HG02870 (cell line): ENCODE measurements around the gene API5.
"Not testable (repeated sequence)": the region's sequence is repeated elsewhere in the genome, so short reads cannot be mapped to it uniquely, and the experiment has no call there.

Experiments used
- ATAC-seq: cut with Tn5 transposase; IDR thresholded peaks from one replicate; pipeline ENCODE4 v1.9.1; 2021; ENCODE audit warnings: mild to moderate bottlenecking, moderate library complexity; ENCODE audit not compliant: unreplicated experiment

API5 gene

GRCh38 chr11:43311791-43312607, at the start of gene API5:
TSS of gene API5 (plus strand) at chr11:43311996. CDS start at chr11:43312128, 132 bp downstream.
- ATAC-seq: peak; percentile 94

- no peak for ATAC-seq
These were observed 43.8 kb upstream of the API5 start for GRCh38 chr11:43267856-43268580.

- no peak for ATAC-seq
These were observed 43.0 kb upstream of the API5 start for GRCh38 chr11:43268786-43269185.

GRCh38 chr11:43269254-43269918, 42.4 kb upstream of the API5 start:
- no peak for ATAC-seq

- ATAC-seq: no peak
These were observed 41.3 kb upstream of the API5 start for GRCh38 chr11:43270468-43270867.

- ATAC-seq: no peak
These were observed 33.4 kb upstream of the API5 start for GRCh38 chr11:43278193-43278956.

GRCh38 chr11:43282607-43283440, 29.0 kb upstream of the API5 start:
- ATAC-seq: peak; percentile 80

- ATAC-seq: no peak
These were observed 26.0 kb upstream of the API5 start for GRCh38 chr11:43285826-43286225.

- ATAC-seq: no peak
These were observed 22.4 kb upstream of the API5 start for GRCh38 chr11:43289368-43289767.

- no peak for ATAC-seq
These were observed 13.4 kb upstream of the API5 start for GRCh38 chr11:43298397-43298796.

- no peak for ATAC-seq
These were observed 4.2 kb downstream of the API5 start for GRCh38 chr11:43315966-43316365.

- ATAC-seq: peak; percentile 34
These were observed 4.7 kb downstream of the API5 start for GRCh38 chr11:43316451-43316850.

GRCh38 chr11:43327987-43328386, 16.2 kb downstream of the API5 start:
- no peak for ATAC-seq

- ATAC-seq: no peak
These were observed 16.7 kb downstream of the API5 start for GRCh38 chr11:43328482-43328881.

GRCh38 chr11:43341159-43341558, 29.4 kb downstream of the API5 start:
- no peak for ATAC-seq

GRCh38 chr11:43351426-43351825, 39.6 kb downstream of the API5 start:
- ATAC-seq: not testable (repeated sequence)

- no peak for ATAC-seq
These were observed 42.5 kb downstream of the API5 start for GRCh38 chr11:43354311-43354710.

- no peak for ATAC-seq
These were observed 44.5 kb downstream of the API5 start for GRCh38 chr11:43356336-43356735.

- ATAC-seq: no peak
These were observed 46.5 kb downstream of the API5 start for GRCh38 chr11:43358279-43358800.
